Upper lobe of right lung (tissue), 1 donor: Measurements from ENCODE around the gene DDC. TPM values are rescaled to one million over a fixed set of nuclear protein-coding genes. Genes with fewer than 3 reads are reported as not detected.

Experiments
- ATAC-seq: fragments of 200-7000 bp; cut with Tn5 transposase; one replicate; pipeline ENCODE4 v1.9.1; 2020; ENCODE audit warnings: mild to moderate bottlenecking, moderate library complexity
- DNase-seq: peaks from one replicate; pipeline ENCODE4 v3.0.0-alpha.2; 2020
- H3K27ac ChIP-seq: fragments of 200-600 bp; one replicate; pipeline ENCODE4 v1.8.0; 2022
- H3K27me3 ChIP-seq: fragments of 200-600 bp; one replicate; pipeline ENCODE4 v1.8.0; 2022; ENCODE audit warnings: mild to moderate bottlenecking
- H3K36me3 ChIP-seq: fragments of 200-600 bp; one replicate; pipeline ENCODE4 v1.8.0; 2022
- H3K4me1 ChIP-seq: fragments of 200-600 bp; one replicate; pipeline ENCODE4 v1.8.0; 2022
- H3K4me3 ChIP-seq: fragments of 200-600 bp; one replicate; pipeline ENCODE4 v1.8.0; 2022; ENCODE audit warnings: mild to moderate bottlenecking
- H3K9me3 ChIP-seq: fragments of 200-600 bp; one replicate; pipeline ENCODE4 v1.8.0; 2022
- intact Hi-C: fragments of 100-400 bp; cut with DNase I; formaldehyde crosslinking; loops from one replicate; pipeline ENCODE4 v1.11.0; 2022
- total RNA-seq: library from RNA; stranded (reverse); fragmentation: NEBNext Ultra II Directional; extraction: Animal tissue kit (Norgen Biotek cat#: 25700); gene quantifications from one replicate; pipeline ENCODE4 v1.2.1, GENCODE V29; 2021
- TF ChIP-seq, protein P1 (sequence below): fragments of 200-600 bp; IDR thresholded peaks from one replicate; pipeline ENCODE4 v1.8.0; 2022; ENCODE audit warnings: antibody characterized with exemption
- donor health status: DM: no; HTN: yes; CAD: no; lungs with severe emphysema.

DDC gene
- total RNA-seq, 1 donor from 2014 or later, result 3.1 TPM

DNA sequence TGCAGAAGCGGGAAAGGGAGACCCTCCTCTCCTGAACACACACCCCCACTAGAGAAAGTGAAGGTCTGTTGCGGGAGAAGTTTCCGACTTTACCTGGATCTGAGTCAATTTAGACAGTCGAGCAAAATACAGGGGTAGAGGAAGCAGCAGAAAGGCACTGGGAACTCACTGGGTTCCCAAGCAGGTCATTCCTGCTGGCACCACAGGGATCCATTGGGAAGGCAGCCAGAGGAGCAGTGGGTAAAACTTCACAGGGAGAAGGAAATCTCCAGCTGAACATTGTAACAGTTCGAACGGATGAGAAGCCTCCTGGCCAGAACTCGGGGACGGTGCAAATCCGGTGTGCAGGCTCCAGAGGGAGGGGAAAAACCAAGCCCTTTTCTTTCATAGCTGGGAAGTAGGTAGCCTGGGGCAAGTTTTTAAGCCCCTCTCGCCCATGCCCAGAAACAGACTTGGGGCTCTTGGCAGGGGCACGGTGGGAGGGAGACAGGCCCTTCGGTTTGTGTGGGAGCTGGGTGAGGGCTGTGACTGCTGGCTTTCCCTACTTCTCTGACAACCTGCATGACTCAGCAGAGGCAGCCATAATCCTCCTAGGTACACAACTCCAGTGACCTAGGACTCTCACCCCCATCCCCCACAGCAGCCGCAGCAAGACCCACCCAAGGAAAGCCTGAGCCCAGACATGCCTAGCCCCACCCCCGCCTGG is 51.9 kb downstream of the DDC start:
- Histone ChIP-seq H3K9me3 (no peaks in the 10 kb centered on the region), H3K36me3 (no peaks in the 10 kb centered on the region), H3K27ac (no peak overlapping the region), H3K4me3 (no peak overlapping the region), H3K27me3 (no peaks in the 10 kb centered on the region), H3K4me1 (no peaks in the 10 kb centered on the region)
- intact Hi-C loops, result no loop called here
- TF ChIP-seq, protein P1, sequence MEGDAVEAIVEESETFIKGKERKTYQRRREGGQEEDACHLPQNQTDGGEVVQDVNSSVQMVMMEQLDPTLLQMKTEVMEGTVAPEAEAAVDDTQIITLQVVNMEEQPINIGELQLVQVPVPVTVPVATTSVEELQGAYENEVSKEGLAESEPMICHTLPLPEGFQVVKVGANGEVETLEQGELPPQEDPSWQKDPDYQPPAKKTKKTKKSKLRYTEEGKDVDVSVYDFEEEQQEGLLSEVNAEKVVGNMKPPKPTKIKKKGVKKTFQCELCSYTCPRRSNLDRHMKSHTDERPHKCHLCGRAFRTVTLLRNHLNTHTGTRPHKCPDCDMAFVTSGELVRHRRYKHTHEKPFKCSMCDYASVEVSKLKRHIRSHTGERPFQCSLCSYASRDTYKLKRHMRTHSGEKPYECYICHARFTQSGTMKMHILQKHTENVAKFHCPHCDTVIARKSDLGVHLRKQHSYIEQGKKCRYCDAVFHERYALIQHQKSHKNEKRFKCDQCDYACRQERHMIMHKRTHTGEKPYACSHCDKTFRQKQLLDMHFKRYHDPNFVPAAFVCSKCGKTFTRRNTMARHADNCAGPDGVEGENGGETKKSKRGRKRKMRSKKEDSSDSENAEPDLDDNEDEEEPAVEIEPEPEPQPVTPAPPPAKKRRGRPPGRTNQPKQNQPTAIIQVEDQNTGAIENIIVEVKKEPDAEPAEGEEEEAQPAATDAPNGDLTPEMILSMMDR, result no peak
- DNase-seq (peak; percentile 38), ATAC-seq (no peak)

DNA sequence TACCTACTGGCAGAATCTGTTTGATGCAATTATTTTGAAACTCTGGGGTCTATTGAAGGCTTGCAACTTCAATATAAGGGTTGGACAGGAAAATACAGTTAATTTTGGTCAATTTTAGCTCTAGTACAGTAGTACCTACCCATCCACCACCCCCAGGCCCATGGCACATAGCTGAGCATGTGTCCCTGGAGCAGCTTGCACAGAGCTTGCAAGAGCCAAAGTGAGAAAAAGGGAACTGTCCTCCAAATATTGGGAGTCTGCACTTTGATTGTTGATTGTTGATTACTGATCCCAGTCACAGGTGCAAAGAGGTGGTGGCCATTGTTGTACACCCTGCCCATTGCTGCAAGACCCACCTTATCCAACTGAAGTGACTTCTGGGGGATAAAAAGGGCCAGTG is 52.8 kb downstream of the DDC start:
- Histone ChIP-seq H3K9me3 (no peaks in the 10 kb centered on the region), H3K27me3 (no peaks in the 10 kb centered on the region), H3K4me1 (no peaks in the 10 kb centered on the region), H3K27ac (no peak overlapping the region), H3K4me3 (no peak overlapping the region), H3K36me3 (no peaks in the 10 kb centered on the region)
- ATAC-seq (no peak), DNase-seq (no peak)
- TF ChIP-seq, protein P1, result no peak
- intact Hi-C loops, result no loop called here

DNA sequence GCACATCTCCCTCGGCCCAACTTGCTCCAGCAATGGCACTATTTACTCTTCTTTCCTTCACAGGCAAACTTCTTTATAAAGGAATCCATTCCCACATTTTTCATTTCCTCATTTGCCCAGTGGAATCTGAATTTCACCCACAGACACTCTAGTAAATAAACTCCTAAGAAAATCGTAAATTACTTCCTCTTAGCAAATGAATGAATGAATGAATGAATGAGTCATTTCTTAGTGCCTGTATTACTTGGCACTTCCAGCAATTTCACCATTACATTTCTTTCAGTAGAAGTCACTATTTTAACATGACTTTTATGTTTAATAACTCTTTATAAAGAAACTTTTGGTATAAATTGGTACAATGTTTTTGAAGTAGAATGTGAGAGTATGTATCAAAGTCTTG is 55.7 kb downstream of the DDC start:
- no peak for DNase-seq
- H3K36me3 ChIP-seq, result no peaks in the 10 kb centered on the region
- intact Hi-C loops, result no loop called here

DNA sequence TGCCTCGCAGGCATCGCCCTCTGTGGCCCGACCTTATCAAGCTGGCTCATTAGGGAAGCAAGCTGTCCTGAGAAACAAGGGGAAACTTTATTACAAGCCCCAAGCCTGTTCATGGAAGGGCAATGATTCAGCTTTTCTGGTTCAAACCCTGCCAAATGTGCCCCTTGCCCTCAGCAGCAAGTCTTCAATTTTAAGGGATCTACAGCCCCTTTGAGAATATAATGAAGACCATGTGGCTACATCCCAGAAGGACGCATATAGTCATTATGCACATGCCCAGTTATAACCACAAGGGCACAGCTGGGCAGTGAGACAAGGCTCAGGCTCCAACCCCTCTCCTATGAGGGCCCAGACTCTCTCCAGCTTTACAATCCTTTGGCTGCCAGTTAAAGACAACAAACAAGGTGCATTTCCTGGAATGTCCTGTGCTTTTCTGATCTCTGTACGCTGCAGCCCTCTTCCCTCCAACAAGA is 56.7 kb downstream of the DDC start:
- Histone ChIP-seq H3K9me3 (no peaks in the 10 kb centered on the region), H3K4me3 (no peak overlapping the region), H3K27me3 (no peaks in the 10 kb centered on the region), H3K4me1 (no peaks in the 10 kb centered on the region), H3K27ac (no peak overlapping the region), H3K36me3 (no peaks in the 10 kb centered on the region)
- intact Hi-C loops, result no loop called here
- DNase-seq (no peak), ATAC-seq (no peak)
- TF ChIP-seq, protein P1, result no peak

More for the DNA sequence above, 55.7 kb downstream of the DDC start:
- H3K9me3 ChIP-seq, result no peaks in the 10 kb centered on the region
- H3K4me1 ChIP-seq, result no peaks in the 10 kb centered on the region
- no peaks in the 10 kb centered on the region for H3K27me3 ChIP-seq
- H3K4me3 ChIP-seq, result no peak overlapping the region
- H3K27ac ChIP-seq, result no peak overlapping the region
- TF ChIP-seq, protein P1, result no peak
- ATAC-seq, result no peak

DNA sequence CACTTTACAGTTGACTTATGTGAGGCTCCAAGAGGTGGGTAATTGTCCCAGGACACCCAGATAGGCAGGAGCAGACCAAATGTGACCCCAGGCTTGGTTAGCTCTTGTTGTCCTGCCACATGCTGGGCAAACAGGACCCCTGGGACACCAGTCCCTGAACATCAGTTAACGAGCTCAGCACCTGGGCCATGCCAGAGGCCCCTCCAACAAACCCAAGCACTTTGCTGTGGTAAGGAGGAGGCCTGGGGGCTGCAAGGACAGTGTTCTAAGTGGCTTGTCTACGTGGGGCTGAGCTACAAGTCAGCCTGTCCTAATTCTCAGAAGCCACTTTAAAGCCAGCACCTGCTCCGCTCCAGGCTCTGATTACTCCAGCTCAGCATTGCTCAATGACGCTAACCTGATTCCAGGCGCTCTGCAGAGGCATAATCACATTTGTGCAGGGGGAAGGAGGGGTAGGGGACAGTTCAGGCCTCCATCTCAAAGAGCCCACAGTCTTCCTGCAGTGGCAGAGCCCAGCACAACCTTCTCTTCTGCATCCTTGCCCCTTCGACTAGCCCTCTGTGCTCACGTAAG is 57.2 kb downstream of the DDC start:
- DNase-seq (no peak), ATAC-seq (no peak)
- Histone ChIP-seq H3K36me3 (no peaks in the 10 kb centered on the region), H3K4me1 (no peaks in the 10 kb centered on the region), H3K27me3 (no peaks in the 10 kb centered on the region), H3K27ac (no peak overlapping the region), H3K9me3 (no peaks in the 10 kb centered on the region), H3K4me3 (no peak overlapping the region)
- intact Hi-C loops, result no loop called here
- TF ChIP-seq, protein P1, result no peak
